Neuronal stem cell (in vitro differentiated cells): ENCODE results near the gene USP9X.
"Not testable (repeated sequence)": the region's sequence is repeated elsewhere in the genome, so short reads cannot be mapped to it uniquely, and the experiment has no call there.

Source experiments
- DNase-seq: peaks from one replicate; pipeline ENCODE4 v3.0.0-alpha.2; 2013; ENCODE audit warnings: low spot score
- H2AFZ ChIP-seq: one replicate; pipeline ENCODE4 v1.6.1; 2013; ENCODE audit warnings: mild to moderate bottlenecking, low read length, inconsistent platforms
- H2AK5ac ChIP-seq: 2 replicates; pipeline ENCODE4 v1.6.1; 2013; ENCODE audit warnings: low read depth, mild to moderate bottlenecking, inconsistent platforms, low read length, moderate library complexity, mixed read lengths
- H2BK120ac ChIP-seq: 2 replicates; pipeline ENCODE4 v1.6.1; 2013; ENCODE audit warnings: low read depth, mild to moderate bottlenecking, inconsistent platforms, low read length, moderate library complexity, mixed read lengths
- H2BK12ac ChIP-seq: one replicate; pipeline ENCODE4 v1.6.1; 2013; ENCODE audit warnings: low read length, inconsistent platforms
- H2BK15ac ChIP-seq: 2 replicates; pipeline ENCODE4 v1.6.1; 2013; ENCODE audit warnings: mild to moderate bottlenecking, low read length, inconsistent platforms, mixed read lengths
- H2BK5ac ChIP-seq: one replicate; pipeline ENCODE4 v1.6.1; 2013; ENCODE audit warnings: inconsistent platforms, mild to moderate bottlenecking, low read length, moderate library complexity
- H3K14ac ChIP-seq: one replicate; pipeline ENCODE4 v1.6.1; 2013; ENCODE audit warnings: low read length, inconsistent platforms
- H3K18ac ChIP-seq: 2 replicates; pipeline ENCODE4 v1.6.1; 2013; ENCODE audit warnings: low read length, inconsistent platforms
- H3K23ac ChIP-seq: 2 replicates; pipeline ENCODE4 v1.6.1; 2013; ENCODE audit warnings: low read depth, mild to moderate bottlenecking, mixed read lengths, low read length, inconsistent platforms; ENCODE audit not compliant: poor library complexity
- H3K27ac ChIP-seq: replicated peaks from 3 replicates; pipeline ENCODE4 v1.5.1; 2013; ENCODE audit warnings: low read length, inconsistent platforms
- H3K27me3 ChIP-seq, 3 experiments: 2 replicates each; pipeline ENCODE4 v1.6.1; 2013; ENCODE audit warnings: low read length in 3 of 3, mild to moderate bottlenecking in 2 of 3, inconsistent platforms in 1 of 3, low read depth in 1 of 3, mixed read lengths in 1 of 3, moderate library complexity in 1 of 3; ENCODE audit not compliant: control insufficient read depth in 3 of 3, insufficient read depth in 3 of 3
- H3K36me3 ChIP-seq, 2 donors: replicated peaks in 1 of 2; 2 replicates each; pipeline ENCODE4 v1.6.1; 2013; ENCODE audit warnings: low read length in 2 of 2; ENCODE audit not compliant: control insufficient read depth in 2 of 2, insufficient read depth in 2 of 2
- H3K4ac ChIP-seq: 2 replicates; pipeline ENCODE4 v1.6.1; 2013; ENCODE audit warnings: inconsistent platforms, mild to moderate bottlenecking, low read length, moderate library complexity
- H3K4me1 ChIP-seq, 2 donors: 1 replicate in 1 of 2; 2 replicates in 1 of 2; pipeline ENCODE4 v1.6.1; 2013; ENCODE audit warnings: low read length in 2 of 2, low read depth in 1 of 2; ENCODE audit not compliant: control insufficient read depth in 2 of 2, insufficient read depth in 1 of 2
- H3K4me2 ChIP-seq: one replicate; pipeline ENCODE4 v1.6.1; 2013; ENCODE audit warnings: mild to moderate bottlenecking, low read length, inconsistent platforms; ENCODE audit not compliant: insufficient read depth, poor library complexity, severe bottlenecking
- H3K4me3 ChIP-seq, 2 donors: 2 replicates each; pipeline ENCODE4 v1.5.1; 2013; ENCODE audit warnings: low read length in 2 of 2, mild to moderate bottlenecking in 2 of 2, inconsistent platforms in 1 of 2, moderate library complexity in 1 of 2
- H3K79me1 ChIP-seq: one replicate; pipeline ENCODE4 v1.6.1; 2013; ENCODE audit warnings: low read depth, mild to moderate bottlenecking, inconsistent platforms, low read length, moderate library complexity
- H3K9ac ChIP-seq: one replicate; pipeline ENCODE4 v1.6.1; 2013; ENCODE audit warnings: mild to moderate bottlenecking, low read depth, low read length, inconsistent platforms; ENCODE audit not compliant: poor library complexity
- H3K9me3 ChIP-seq, 2 donors: replicated peaks in 1 of 2; 2 replicates each; pipeline versions ENCODE3 to v1.6.1; 2013; ENCODE audit warnings: low read length in 2 of 2, mild to moderate bottlenecking in 2 of 2, inconsistent platforms in 1 of 2, low read depth in 1 of 2, mixed read lengths in 1 of 2, moderate library complexity in 1 of 2; ENCODE audit not compliant: control insufficient read depth in 2 of 2, insufficient read depth in 1 of 2
- H4K8ac ChIP-seq: one replicate; pipeline ENCODE4 v1.6.1; 2013; ENCODE audit warnings: low read depth, mild to moderate bottlenecking, inconsistent platforms, low read length, moderate library complexity
- H4K91ac ChIP-seq: one replicate; pipeline ENCODE4 v1.6.1; 2013; ENCODE audit warnings: low read length, low read depth, mild to moderate bottlenecking, inconsistent platforms; ENCODE audit not compliant: poor library complexity
- WGBS, 2 donors: extraction: QIAGEN DNeasy Blood & Tissue Kit; methylation state at CpG; one replicate each; pipeline ENCODE4 v1.1.7; 2013; ENCODE audit warnings: missing lambda C conversion rate in 2 of 2, mixed read lengths in 1 of 2; ENCODE audit not compliant: insufficient read length in 2 of 2, insufficient replicate concordance in 1 of 2; ENCODE audit errors: extremely low coverage in 2 of 2; 5-methylcytosine and 5-hydroxymethylcytosine counted together

The USP9X gene

GRCh38 chrX:41186946-41187345 lies 101.7 kb downstream of the USP9X start:
- not testable (repeated sequence) for H2BK15ac ChIP-seq, H3K23ac ChIP-seq, H3K4me1 ChIP-seq, H2BK5ac ChIP-seq, H3K9ac ChIP-seq, H3K79me1 ChIP-seq, H3K9me3 ChIP-seq, H3K4me3 ChIP-seq, H3K4ac ChIP-seq, H3K27me3 ChIP-seq, H4K91ac ChIP-seq, H3K4me2 ChIP-seq, DNase-seq, H2AFZ ChIP-seq, H2BK120ac ChIP-seq, H2AK5ac ChIP-seq, H2BK12ac ChIP-seq, H3K18ac ChIP-seq, H3K14ac ChIP-seq, H3K27ac ChIP-seq, H4K8ac ChIP-seq
- peaks cover 3 to 88% of the 10 kb centered on the region in 2 donors for H3K36me3 ChIP-seq
- WGBS, 2 donors: no CpG with 5 or more reads among the region's 7 CpGs

GRCh38 chrX:41189156-41189555 lies 103.9 kb downstream of the USP9X start:
- Histone ChIP-seq H3K4me3 (no peak overlapping the region), H2BK12ac (no peak overlapping the region), H3K14ac (no peak overlapping the region), H3K4me2 (no peak overlapping the region), H3K9me3 (no peaks in the 10 kb centered on the region), H3K23ac (no peak overlapping the region), H2AK5ac (no peak overlapping the region), H3K79me1 (no peaks in the 10 kb centered on the region), H3K9ac (no peak overlapping the region), H3K27ac (no peak overlapping the region), H3K4ac (no peak overlapping the region), H2BK15ac (no peak overlapping the region), H2BK120ac (no peak overlapping the region), H3K27me3 (no peaks in the 10 kb centered on the region), H3K4me1 (no peaks in the 10 kb centered on the region), H4K8ac (no peak overlapping the region), H4K91ac (no peak overlapping the region), H2BK5ac (no peak overlapping the region), H3K36me3 (peaks cover 3 to 96% of the 10 kb centered on the region in 2 donors), H3K18ac (no peak overlapping the region), H2AFZ (no peak overlapping the region)
- no CpG with 5 or more reads among the region's 1 CpG for WGBS, 2 donors
- no peak for DNase-seq

GRCh38 chrX:41192880-41193279 lies 107.6 kb downstream of the USP9X start:
- H3K4me2 ChIP-seq: no peak overlapping the region
- H2BK5ac ChIP-seq: no peak overlapping the region
- H3K14ac ChIP-seq: no peak overlapping the region
- H2BK120ac ChIP-seq: no peak overlapping the region
- H2AK5ac ChIP-seq: no peak overlapping the region
- no peak overlapping the region for H4K91ac ChIP-seq
- no peak overlapping the region for H4K8ac ChIP-seq
- peaks cover 4 to 95% of the 10 kb centered on the region in 2 donors for H3K36me3 ChIP-seq
- H3K18ac ChIP-seq: no peak overlapping the region
- H2BK12ac ChIP-seq: no peak overlapping the region
- H3K23ac ChIP-seq: no peak overlapping the region
- no peaks in the 10 kb centered on the region for H3K79me1 ChIP-seq
- no peak overlapping the region for H3K9ac ChIP-seq
- H3K4me3 ChIP-seq: no peak overlapping the region
- H2BK15ac ChIP-seq: no peak overlapping the region
- no peaks in the 10 kb centered on the region for H3K4me1 ChIP-seq
- DNase-seq: no peak
- H3K9me3 ChIP-seq: no peaks in the 10 kb centered on the region
- H3K27ac ChIP-seq: no peak overlapping the region
- no peaks in the 10 kb centered on the region for H3K27me3 ChIP-seq
- no peak overlapping the region for H3K4ac ChIP-seq
- H2AFZ ChIP-seq: no peak overlapping the region
- WGBS, 2 donors: no CpG with 5 or more reads among the region's 3 CpGs

GRCh38 chrX:41198410-41198809 lies 113.2 kb downstream of the USP9X start:
- Histone ChIP-seq H3K18ac (no peak overlapping the region), H3K9ac (no peak overlapping the region), H2AK5ac (no peak overlapping the region), H3K4me3 (no peak overlapping the region), H2BK5ac (no peak overlapping the region), H4K8ac (no peak overlapping the region), H3K27me3 (no peaks in the 10 kb centered on the region), H3K27ac (no peak overlapping the region), H2BK120ac (no peak overlapping the region), H4K91ac (no peak overlapping the region), H3K4me2 (no peak overlapping the region), H2BK12ac (no peak overlapping the region), H3K9me3 (peaks cover 0 to 8% of the 10 kb centered on the region in 2 donors), H3K14ac (no peak overlapping the region), H2BK15ac (no peak overlapping the region), H3K79me1 (no peaks in the 10 kb centered on the region), H3K36me3 (peaks cover 6 to 90% of the 10 kb centered on the region in 2 donors), H3K4me1 (no peaks in the 10 kb centered on the region), H3K4ac (no peak overlapping the region), H3K23ac (no peak overlapping the region), H2AFZ (no peak overlapping the region)
- no peak for DNase-seq
- WGBS, 2 donors: no CpG with 5 or more reads among the region's 1 CpG
